Nephron (organoid): ENCODE measurements around the gene IDE.

Source experiments
- H3K27ac Mint-ChIP-seq, 3 experiments: 2 replicates each; pipeline ENCODE4 v1.8.0; 2020; ENCODE audit warnings: mixed read lengths in 3 of 3, mild to moderate bottlenecking in 2 of 3, moderate library complexity in 1 of 3
- H3K27me3 Mint-ChIP-seq: 2 replicates; pipeline ENCODE4 v1.8.0; 2021; ENCODE audit warnings: low read depth, mild to moderate bottlenecking, moderate library complexity, mixed read lengths
- H3K36me3 Mint-ChIP-seq: 2 replicates; pipeline ENCODE4 v1.8.0; 2020; ENCODE audit warnings: low read depth, mixed read lengths
- H3K4me1 Mint-ChIP-seq: 2 replicates; pipeline ENCODE4 v1.8.0; 2020; ENCODE audit warnings: mixed read lengths
- H3K4me3 Mint-ChIP-seq, 3 experiments: 2 replicates each; pipeline ENCODE4 v1.8.0; 2020; ENCODE audit warnings: mild to moderate bottlenecking in 3 of 3, mixed read lengths in 3 of 3, moderate library complexity in 2 of 3
- H3K9me3 Mint-ChIP-seq: 2 replicates; pipeline ENCODE4 v1.8.0; 2020; ENCODE audit warnings: mixed read lengths
- TF ChIP-seq, protein P1 (sequence below), 3 experiments: fragments of 200-600 bp; sonication (generic); IDR thresholded peaks; one replicate each; pipeline ENCODE4 v1.5.0; 2021; ENCODE audit warnings: antibody characterized with exemption in 3 of 3; ENCODE audit not compliant: unreplicated experiment in 3 of 3

IDE gene

DNA sequence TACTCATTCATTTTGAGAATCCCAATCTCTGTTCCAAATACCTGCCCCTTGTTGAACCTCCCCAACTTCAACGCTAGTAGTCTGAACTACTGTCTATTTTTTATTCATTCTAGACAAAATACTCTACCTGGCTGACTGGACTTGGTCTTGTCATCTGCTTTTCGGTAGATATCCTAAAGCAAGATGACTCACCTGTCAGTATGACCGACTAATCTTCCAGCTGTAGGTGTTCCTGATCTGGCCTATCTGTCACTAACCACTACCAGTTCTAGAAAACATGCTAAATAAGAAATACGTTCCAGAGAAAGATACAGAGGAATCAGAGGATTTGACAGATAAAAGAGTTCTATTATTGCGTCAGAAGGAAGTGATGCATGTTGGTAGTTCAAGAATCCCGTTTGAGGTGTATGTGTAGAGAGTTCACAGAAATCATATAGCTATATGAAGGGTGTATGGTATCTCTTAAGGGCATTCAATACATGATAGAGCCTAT lies 81.1 kb downstream of the IDE start:
- Mint-ChIP-seq H3K4me1 (no peaks in the 10 kb centered on the region), H3K9me3 (no peaks in the 10 kb centered on the region), H3K36me3 (peaks cover 50% of the 10 kb centered on the region), H3K4me3 (no peak overlapping the region), H3K27ac (no peak overlapping the region), H3K27me3 (no peaks in the 10 kb centered on the region)
- TF ChIP-seq, protein P1, sequence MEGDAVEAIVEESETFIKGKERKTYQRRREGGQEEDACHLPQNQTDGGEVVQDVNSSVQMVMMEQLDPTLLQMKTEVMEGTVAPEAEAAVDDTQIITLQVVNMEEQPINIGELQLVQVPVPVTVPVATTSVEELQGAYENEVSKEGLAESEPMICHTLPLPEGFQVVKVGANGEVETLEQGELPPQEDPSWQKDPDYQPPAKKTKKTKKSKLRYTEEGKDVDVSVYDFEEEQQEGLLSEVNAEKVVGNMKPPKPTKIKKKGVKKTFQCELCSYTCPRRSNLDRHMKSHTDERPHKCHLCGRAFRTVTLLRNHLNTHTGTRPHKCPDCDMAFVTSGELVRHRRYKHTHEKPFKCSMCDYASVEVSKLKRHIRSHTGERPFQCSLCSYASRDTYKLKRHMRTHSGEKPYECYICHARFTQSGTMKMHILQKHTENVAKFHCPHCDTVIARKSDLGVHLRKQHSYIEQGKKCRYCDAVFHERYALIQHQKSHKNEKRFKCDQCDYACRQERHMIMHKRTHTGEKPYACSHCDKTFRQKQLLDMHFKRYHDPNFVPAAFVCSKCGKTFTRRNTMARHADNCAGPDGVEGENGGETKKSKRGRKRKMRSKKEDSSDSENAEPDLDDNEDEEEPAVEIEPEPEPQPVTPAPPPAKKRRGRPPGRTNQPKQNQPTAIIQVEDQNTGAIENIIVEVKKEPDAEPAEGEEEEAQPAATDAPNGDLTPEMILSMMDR (IDR thresholded peaks at IDR 0.05; ENCODE audit: unreplicated experiment in 3 of 3) = no peak

GRCh38 chr10:92490387-92490786 lies 83.5 kb downstream of the IDE start:
- Mint-ChIP-seq H3K36me3 (peaks cover 68% of the 10 kb centered on the region), H3K4me1 (no peaks in the 10 kb centered on the region), H3K9me3 (no peaks in the 10 kb centered on the region), H3K27ac (no peak overlapping the region), H3K27me3 (no peaks in the 10 kb centered on the region), H3K4me3 (no peak overlapping the region)
- TF ChIP-seq, protein P1 (IDR thresholded peaks at IDR 0.05; ENCODE audit: unreplicated experiment in 3 of 3) = no peak

GRCh38 chr10:92486637-92487036 lies 87.3 kb downstream of the IDE start:
- Mint-ChIP-seq H3K36me3 (peaks cover 72% of the 10 kb centered on the region), H3K9me3 (no peaks in the 10 kb centered on the region), H3K27ac (peak overlapping the region in 2 of 3 experiments; percentile 21 to 22), H3K27me3 (no peaks in the 10 kb centered on the region), H3K4me3 (no peak overlapping the region), H3K4me1 (no peaks in the 10 kb centered on the region)
- TF ChIP-seq, protein P1 (IDR thresholded peaks at IDR 0.05; ENCODE audit: unreplicated experiment in 3 of 3) = no peak

DNA sequence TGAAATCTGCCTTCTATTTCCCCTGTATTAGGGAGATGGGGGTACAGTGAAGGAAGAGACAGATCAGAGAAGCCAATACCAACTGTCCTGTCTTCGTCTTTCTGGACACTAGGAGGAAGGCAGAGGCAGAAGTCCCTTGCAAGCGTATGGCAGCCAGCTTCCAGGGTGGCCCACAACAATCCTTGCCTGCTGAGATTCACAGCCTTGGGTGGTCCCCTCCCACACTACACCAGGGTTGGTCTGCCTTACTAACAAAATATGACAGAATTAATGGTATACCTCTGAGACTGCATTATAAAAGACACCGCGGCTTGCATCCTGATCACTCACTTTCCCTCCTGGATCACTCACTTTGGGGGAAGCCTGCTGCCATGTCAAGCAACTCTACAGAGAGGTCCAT lies 90.4 kb downstream of the IDE start:
- H3K27ac Mint-ChIP-seq = no peak overlapping the region
- no peak overlapping the region for H3K4me3 Mint-ChIP-seq
- H3K9me3 Mint-ChIP-seq = no peaks in the 10 kb centered on the region
- H3K36me3 Mint-ChIP-seq = peaks cover 56% of the 10 kb centered on the region
- no peaks in the 10 kb centered on the region for H3K27me3 Mint-ChIP-seq
- no peaks in the 10 kb centered on the region for H3K4me1 Mint-ChIP-seq
- TF ChIP-seq, protein P1 (IDR thresholded peaks at IDR 0.05; ENCODE audit: unreplicated experiment in 3 of 3) = no peak

GRCh38 chr10:92480413-92480812 lies 93.5 kb downstream of the IDE start:
- H3K4me3 Mint-ChIP-seq = no peak overlapping the region
- no peaks in the 10 kb centered on the region for H3K27me3 Mint-ChIP-seq
- peaks cover 35% of the 10 kb centered on the region for H3K36me3 Mint-ChIP-seq
- TF ChIP-seq, protein P1 (IDR thresholded peaks at IDR 0.05; ENCODE audit: unreplicated experiment in 3 of 3) = no peak
- H3K9me3 Mint-ChIP-seq = no peaks in the 10 kb centered on the region
- no peak overlapping the region for H3K27ac Mint-ChIP-seq
- H3K4me1 Mint-ChIP-seq = no peaks in the 10 kb centered on the region

- no peak overlapping the region for H3K4me3 Mint-ChIP-seq
- no peaks in the 10 kb centered on the region for H3K27me3 Mint-ChIP-seq
- H3K4me1 Mint-ChIP-seq = no peaks in the 10 kb centered on the region
- H3K36me3 Mint-ChIP-seq = peaks cover 36% of the 10 kb centered on the region
- H3K27ac Mint-ChIP-seq = no peak overlapping the region
- TF ChIP-seq, protein P1 (IDR thresholded peaks at IDR 0.05; ENCODE audit: unreplicated experiment in 3 of 3) = no peak
- H3K9me3 Mint-ChIP-seq = no peaks in the 10 kb centered on the region
These were observed 94.3 kb downstream of the IDE start for GRCh38 chr10:92479547-92479946.
